ENCODE results near the gene ANGPTL2.

Gene ANGPTL2

DNA sequence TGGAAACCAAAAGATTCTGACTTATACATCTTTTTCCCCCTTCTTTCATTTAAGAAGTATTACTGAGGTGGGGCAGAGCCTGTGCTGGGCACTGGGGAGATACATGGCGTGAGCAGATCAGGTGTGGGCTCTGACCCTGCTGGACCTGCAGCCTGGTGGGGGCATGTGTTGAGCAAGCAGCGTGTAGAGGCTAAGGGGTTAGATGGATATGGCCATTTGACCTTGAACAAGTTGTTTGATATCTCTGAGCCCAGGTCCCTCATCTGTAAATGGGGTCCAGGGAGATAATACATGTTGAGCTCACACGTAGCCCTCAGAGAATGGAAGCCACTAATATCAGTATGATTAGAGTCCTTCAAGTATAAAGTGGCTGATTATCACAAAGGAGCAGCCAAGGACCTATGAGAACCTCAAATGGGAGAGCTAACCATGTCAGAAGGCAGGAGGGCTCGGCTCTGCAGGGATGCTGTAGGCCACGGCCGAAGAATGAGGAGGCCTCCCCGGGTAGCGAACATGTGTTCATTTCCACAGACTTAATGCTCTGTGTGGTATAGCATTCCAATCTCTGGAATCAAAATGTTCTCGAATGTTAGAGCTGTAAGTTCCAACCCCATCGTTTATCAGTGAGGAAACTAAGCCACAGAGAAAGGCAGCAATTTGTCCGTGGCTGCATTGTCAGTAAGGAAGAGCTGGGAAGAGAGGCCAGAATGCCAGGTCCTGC is 15.4 kb upstream of the ANGPTL2 start:
- no peak for DNase-seq (ENCODE audit: low read depth, low spot score)
- H3K27ac ChIP-seq, result no peak overlapping the region

- DNase-seq (ENCODE audit: low read depth, low spot score), result no peak
These were observed 14.6 kb upstream of the ANGPTL2 start for GRCh38 chr9:127136880-127137639.

GRCh38 chr9:127136081-127136879 is 13.8 kb upstream of the ANGPTL2 start:
- DNase-seq (ENCODE audit: low read depth, low spot score), result no peak

More at GRCh38 chr9:127136880-127137639, 14.6 kb upstream of the ANGPTL2 start:
- H3K27ac ChIP-seq, result no peak overlapping the region

DNA sequence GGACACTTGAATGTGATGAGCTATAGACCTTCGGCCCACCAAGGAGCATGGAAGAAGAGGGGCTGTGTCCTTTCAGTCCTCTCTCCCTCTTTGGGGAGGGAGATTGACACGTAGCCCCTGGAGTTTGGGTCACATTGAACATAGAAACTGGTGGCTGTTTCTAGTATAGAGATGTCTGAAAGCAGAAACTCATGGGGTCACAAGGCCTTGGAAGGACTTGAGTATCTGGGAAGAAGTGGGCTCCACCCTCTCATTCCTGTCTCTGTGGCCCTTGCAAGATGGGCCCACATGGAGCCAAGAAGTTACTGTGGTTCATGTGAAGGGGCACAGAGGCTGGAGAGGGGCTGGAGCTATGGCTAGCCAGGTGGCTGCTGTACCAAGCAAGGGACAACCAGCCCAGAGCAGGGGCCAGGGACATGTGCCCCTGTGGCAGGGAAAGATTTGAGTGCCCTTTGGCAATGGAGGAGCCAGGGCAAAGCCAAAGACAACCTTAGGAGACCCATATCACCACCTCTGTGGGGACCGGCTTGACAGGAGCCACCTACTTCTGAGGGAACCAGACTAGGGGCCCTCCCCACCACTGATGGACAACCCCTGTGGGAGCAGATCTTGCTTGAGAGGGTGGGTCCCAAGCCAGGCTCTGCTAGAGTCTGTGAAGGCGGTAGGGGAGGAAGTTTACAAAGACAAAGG is 12.8 kb upstream of the ANGPTL2 start:
- no peak for DNase-seq (ENCODE audit: low read depth, low spot score)

More at GRCh38 chr9:127136081-127136879, 13.8 kb upstream of the ANGPTL2 start:
- H3K27ac ChIP-seq, result no peak overlapping the region

DNA sequence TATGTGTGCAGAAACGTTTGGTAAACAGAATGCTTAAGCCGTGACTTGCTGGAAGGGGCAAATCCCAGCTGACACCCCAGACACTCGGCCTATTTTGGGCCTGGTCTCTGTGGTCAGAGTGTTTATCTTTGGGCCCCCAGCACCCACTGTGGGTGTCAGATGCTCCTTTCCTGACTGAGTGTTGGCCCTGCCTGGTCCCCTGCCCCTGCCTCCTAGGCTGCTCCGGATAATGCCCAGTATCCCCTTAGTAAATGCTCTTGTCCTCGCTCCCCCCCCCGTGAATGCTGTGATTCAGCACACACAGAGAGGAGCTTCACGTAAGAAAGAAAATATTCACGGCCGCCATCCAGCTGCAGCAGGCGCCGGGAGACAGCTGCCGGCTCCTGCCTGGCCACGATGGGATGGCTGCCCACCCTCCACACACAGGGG is 11.3 kb upstream of the ANGPTL2 start:
- H3K27ac ChIP-seq, result no peak overlapping the region
- no peak for DNase-seq (ENCODE audit: low read depth, low spot score)

More for the DNA sequence above, 12.8 kb upstream of the ANGPTL2 start:
- no peak overlapping the region for H3K27ac ChIP-seq

- H3K27ac ChIP-seq, result no peak overlapping the region
- DNase-seq (ENCODE audit: low read depth, low spot score), result no peak
These were observed 10.6 kb upstream of the ANGPTL2 start for GRCh38 chr9:127132921-127133647.

DNA sequence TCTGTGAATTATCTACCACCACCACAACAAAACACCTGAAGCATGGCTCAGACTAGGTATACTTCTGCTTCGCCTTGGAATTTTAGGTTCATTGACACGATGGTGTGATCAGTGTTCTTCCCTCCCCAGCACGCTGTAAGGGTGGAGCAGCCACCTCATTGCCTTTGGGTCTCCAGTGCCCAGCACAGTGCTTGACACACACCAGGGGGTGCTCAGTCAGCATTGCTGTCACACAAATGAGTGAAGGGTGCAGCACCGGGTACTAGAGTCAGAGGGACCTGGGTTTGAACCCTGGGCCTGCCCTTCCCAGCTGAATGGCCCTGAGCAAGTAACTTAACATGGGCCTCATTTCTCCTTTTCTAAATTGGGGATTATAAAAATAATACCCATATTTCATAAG is 9.9 kb upstream of the ANGPTL2 start:
- no peak overlapping the region for H3K27ac ChIP-seq
- DNase-seq (ENCODE audit: low read depth, low spot score), result no peak

- peak overlapping the region; percentile 39 for H3K27ac ChIP-seq
- no peak for DNase-seq (ENCODE audit: low read depth, low spot score)
These were observed 9.4 kb upstream of the ANGPTL2 start for GRCh38 chr9:127131871-127132270.

- DNase-seq (ENCODE audit: low read depth, low spot score), result peak; percentile 79
- peak overlapping the region; percentile 39 for H3K27ac ChIP-seq
These were observed 8.5 kb upstream of the ANGPTL2 start for GRCh38 chr9:127130661-127131538.

GRCh38 chr9:127130235-127130634 is 7.8 kb upstream of the ANGPTL2 start:
- H3K27ac ChIP-seq, result no peak overlapping the region
- no peak for DNase-seq (ENCODE audit: low read depth, low spot score)

- H3K27ac ChIP-seq, result no peak overlapping the region
- DNase-seq (ENCODE audit: low read depth, low spot score), result no peak
These were observed 7.3 kb upstream of the ANGPTL2 start for GRCh38 chr9:127129718-127130085.

- DNase-seq (ENCODE audit: low read depth, low spot score), result no peak
- no peak overlapping the region for H3K27ac ChIP-seq
These were observed 6.8 kb upstream of the ANGPTL2 start for GRCh38 chr9:127129073-127129717.

DNA sequence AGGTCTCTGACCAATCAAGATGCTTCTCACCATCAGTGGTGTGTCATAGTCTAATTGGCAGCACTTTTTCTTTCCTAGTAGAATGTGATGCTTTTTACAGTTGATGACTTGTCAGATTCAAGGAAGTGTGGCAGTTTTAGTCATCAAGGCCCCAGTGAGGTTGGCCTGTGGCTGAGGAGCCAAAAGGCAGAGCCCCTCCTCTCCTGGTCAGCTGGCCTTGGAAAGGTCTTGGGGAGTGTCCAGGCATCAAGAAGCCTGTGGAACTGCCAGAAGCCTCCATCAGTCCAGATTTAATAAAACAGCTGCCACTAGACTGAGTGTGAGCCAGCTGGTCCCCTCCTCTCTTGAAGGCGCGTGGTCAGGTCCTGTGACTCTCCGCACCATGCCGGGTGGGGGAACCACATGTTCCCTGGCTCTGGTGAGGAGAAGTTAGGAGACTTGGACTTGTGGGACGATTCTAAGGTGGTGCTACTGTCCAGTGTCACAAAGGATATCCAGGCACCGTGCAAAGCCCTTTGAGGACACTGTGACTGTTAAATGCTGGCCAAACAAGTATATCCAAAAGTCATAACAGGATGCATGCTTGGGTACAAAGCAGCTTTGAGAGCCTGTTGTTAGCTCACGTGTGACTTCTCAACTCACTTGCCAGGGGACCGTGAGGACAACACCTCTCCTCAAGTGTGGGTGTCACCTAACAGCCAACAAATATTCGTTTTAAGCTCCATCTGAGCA is 6.1 kb upstream of the ANGPTL2 start:
- H3K27ac ChIP-seq, result no peak overlapping the region
- peak; percentile 66 for DNase-seq (ENCODE audit: low read depth, low spot score)

DNA sequence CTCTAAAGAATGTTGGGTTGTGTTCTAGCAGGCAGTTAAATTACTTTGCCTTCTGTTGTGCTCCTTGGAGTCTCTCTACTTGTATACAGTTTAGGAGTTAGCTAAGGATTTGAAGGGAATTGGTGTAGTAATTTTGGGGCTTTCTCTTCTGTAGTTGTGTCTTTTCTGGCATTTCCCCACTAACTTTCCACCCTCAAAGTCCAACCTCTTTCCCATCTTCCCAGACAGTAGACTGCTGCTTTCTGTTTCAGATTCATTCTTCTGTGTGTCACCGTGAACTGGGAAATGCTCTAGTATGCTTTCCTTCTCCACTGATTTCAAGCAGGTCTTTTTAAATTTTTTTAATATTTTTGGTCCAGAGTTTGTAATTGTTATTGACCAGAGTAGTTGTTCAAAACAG is 4.5 kb upstream of the ANGPTL2 start:
- no peak for DNase-seq (ENCODE audit: low read depth, low spot score)
- no peak overlapping the region for H3K27ac ChIP-seq

- no peak overlapping the region for H3K27ac ChIP-seq
- no peak for DNase-seq (ENCODE audit: low read depth, low spot score)
These were observed 2.4 kb upstream of the ANGPTL2 start for GRCh38 chr9:127124792-127125191.

- no peak for DNase-seq (ENCODE audit: low read depth, low spot score)
These were observed 1.7 kb upstream of the ANGPTL2 start for GRCh38 chr9:127124111-127124531.

GRCh38 chr9:127123064-127123890 is 842 bp upstream of the ANGPTL2 start:
- H3K27ac ChIP-seq, result no peak overlapping the region
- DNase-seq (ENCODE audit: low read depth, low spot score), result no peak

More at GRCh38 chr9:127124111-127124531, 1.7 kb upstream of the ANGPTL2 start:
- H3K27ac ChIP-seq, result no peak overlapping the region

Measured in epithelial cell of prostate (primary cell).